ENCODE measurements around the gene SPTLC1. TPM values are rescaled to one million over a fixed set of nuclear protein-coding genes. Genes with fewer than 3 reads are reported as not detected.

SPTLC1 gene
- total and polyA plus RNA-seq, 2 of the 13 experiments (the other 11 are each of a cell fraction or from before 2014, with no cell fraction given) = 56.2 to 72.5 TPM

- peak; percentile 39; the same call in 1 of the 2 replicates for TF ChIP-seq CEBPG (CRISPR knock-in tag; IDR thresholded peaks at IDR 0.05)
- peak; percentile 76; the same call in 1 of the 2 replicates for TF ChIP-seq ELF3 (CRISPR knock-in tag; IDR thresholded peaks at IDR 0.05)
- TF ChIP-seq, protein P1, sequence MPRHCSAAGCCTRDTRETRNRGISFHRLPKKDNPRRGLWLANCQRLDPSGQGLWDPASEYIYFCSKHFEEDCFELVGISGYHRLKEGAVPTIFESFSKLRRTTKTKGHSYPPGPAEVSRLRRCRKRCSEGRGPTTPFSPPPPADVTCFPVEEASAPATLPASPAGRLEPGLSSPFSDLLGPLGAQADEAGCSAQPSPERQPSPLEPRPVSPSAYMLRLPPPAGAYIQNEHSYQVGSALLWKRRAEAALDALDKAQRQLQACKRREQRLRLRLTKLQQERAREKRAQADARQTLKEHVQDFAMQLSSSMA (CRISPR knock-in tag; IDR thresholded peaks at IDR 0.05) = no peak
- peak; percentile 62; the same call in 1 of the 2 replicates for TF ChIP-seq ZFP90 (CRISPR knock-in tag; IDR thresholded peaks at IDR 0.05; ENCODE audit: borderline replicate concordance)
- no peak for TF ChIP-seq SMAD1 (CRISPR knock-in tag; IDR thresholded peaks at IDR 0.05; ENCODE audit: borderline replicate concordance, low read depth)
- TF ChIP-seq ESRRA (CRISPR knock-in tag; IDR thresholded peaks at IDR 0.05; ENCODE audit: low read depth) = no peak; the same call in 1 of the 2 replicates
- peak; percentile 93 for TF ChIP-seq PHF8 (CRISPR knock-in tag; IDR thresholded peaks at IDR 0.05)
- TF ChIP-seq SRF (IDR thresholded peaks at IDR 0.05; ENCODE audit: low read depth, low read length) = peak; percentile 65; the same call in 1 of the 2 replicates
- TF ChIP-seq ZNF343 (CRISPR knock-in tag; IDR thresholded peaks at IDR 0.05) = 0 out of 2 replicates have a peak, but pooled peaks have one; percentile 44
- TF ChIP-seq SALL1 (CRISPR knock-in tag; IDR thresholded peaks at IDR 0.05) = peak; percentile 82; the same call in 1 of the 2 replicates
- TF ChIP-seq ZNF326 (CRISPR knock-in tag; IDR thresholded peaks at IDR 0.05; ENCODE audit: borderline replicate concordance) = no peak
- no peak for TF ChIP-seq PAF1 (CRISPR knock-in tag; IDR thresholded peaks at IDR 0.05)
- TF ChIP-seq ZNF264 (CRISPR knock-in tag; IDR thresholded peaks at IDR 0.05) = no peak
- no peak for TF ChIP-seq SNAI1 (CRISPR knock-in tag; IDR thresholded peaks at IDR 0.05; ENCODE audit: borderline replicate concordance)
- no peak; the same call in 1 of the 2 replicates for TF ChIP-seq FOXP1 (IDR thresholded peaks at IDR 0.05)
- TF ChIP-seq FOXP1 (CRISPR knock-in tag; IDR thresholded peaks at IDR 0.05) = peak; percentile 52; the same call in 1 of the 2 replicates
- TF ChIP-seq GPBP1L1 (CRISPR knock-in tag; IDR thresholded peaks at IDR 0.05) = no peak
- TF ChIP-seq DR1 (CRISPR knock-in tag; IDR thresholded peaks at IDR 0.05) = peak; percentile 45; the same call in 1 of the 2 replicates
- TF ChIP-seq SIN3A (IDR thresholded peaks at IDR 0.05; ENCODE audit: borderline replicate concordance, low read depth, low read length) = peak; percentile 94
- no peak for TF ChIP-seq CHD2 (IDR thresholded peaks at IDR 0.05; ENCODE audit: low read depth, low read length)
- TF ChIP-seq TBX2 (CRISPR knock-in tag; IDR thresholded peaks at IDR 0.05; ENCODE audit: borderline replicate concordance) = peak; percentile 75
- TF ChIP-seq LCORL (IDR thresholded peaks at IDR 0.05) = no peak
- TF ChIP-seq LCORL (CRISPR knock-in tag; IDR thresholded peaks at IDR 0.05) = no peak
- TF ChIP-seq TOPORS (CRISPR knock-in tag; IDR thresholded peaks at IDR 0.05) = no peak; the same call in 1 of the 2 replicates
- TF ChIP-seq ONECUT2 (CRISPR knock-in tag; IDR thresholded peaks at IDR 0.05) = no peak
- TF ChIP-seq JUNB (CRISPR knock-in tag; IDR thresholded peaks at IDR 0.05; ENCODE audit: borderline replicate concordance) = no peak
- TF ChIP-seq ZNF572 (CRISPR knock-in tag; IDR thresholded peaks at IDR 0.05) = no peak
- no peak for TF ChIP-seq ZNF10 (CRISPR knock-in tag; IDR thresholded peaks at IDR 0.05; ENCODE audit: borderline replicate concordance, low read depth)
- TF ChIP-seq CBX5 (CRISPR knock-in tag; IDR thresholded peaks at IDR 0.05; ENCODE audit: borderline replicate concordance) = peak; percentile 71
- TF ChIP-seq, protein P2, sequence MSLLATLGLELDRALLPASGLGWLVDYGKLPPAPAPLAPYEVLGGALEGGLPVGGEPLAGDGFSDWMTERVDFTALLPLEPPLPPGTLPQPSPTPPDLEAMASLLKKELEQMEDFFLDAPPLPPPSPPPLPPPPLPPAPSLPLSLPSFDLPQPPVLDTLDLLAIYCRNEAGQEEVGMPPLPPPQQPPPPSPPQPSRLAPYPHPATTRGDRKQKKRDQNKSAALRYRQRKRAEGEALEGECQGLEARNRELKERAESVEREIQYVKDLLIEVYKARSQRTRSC (CRISPR knock-in tag; IDR thresholded peaks at IDR 0.05; ENCODE audit: low read depth) = no peak
- peak; percentile 91 for TF ChIP-seq KDM2A (CRISPR knock-in tag; IDR thresholded peaks at IDR 0.05; ENCODE audit: borderline replicate concordance, low read depth)
Measured at GRCh38 chr9:92115071-92115858, at the start of gene SPTLC1 (continued).
